Stimulated activated CD8-positive, alpha-beta memory T cell treated with anti-CD3 and anti-CD28 coated beads, Interleukin-15, amount 100 ng/mL, for 24 hours (primary cell): ENCODE data around the gene SEMG2.

Experiments
- DNase-seq: peaks from one replicate; pipeline ENCODE4 v3.0.0-alpha.2; 2020; ENCODE audit warnings: low read depth

SEMG2 gene, protein sequence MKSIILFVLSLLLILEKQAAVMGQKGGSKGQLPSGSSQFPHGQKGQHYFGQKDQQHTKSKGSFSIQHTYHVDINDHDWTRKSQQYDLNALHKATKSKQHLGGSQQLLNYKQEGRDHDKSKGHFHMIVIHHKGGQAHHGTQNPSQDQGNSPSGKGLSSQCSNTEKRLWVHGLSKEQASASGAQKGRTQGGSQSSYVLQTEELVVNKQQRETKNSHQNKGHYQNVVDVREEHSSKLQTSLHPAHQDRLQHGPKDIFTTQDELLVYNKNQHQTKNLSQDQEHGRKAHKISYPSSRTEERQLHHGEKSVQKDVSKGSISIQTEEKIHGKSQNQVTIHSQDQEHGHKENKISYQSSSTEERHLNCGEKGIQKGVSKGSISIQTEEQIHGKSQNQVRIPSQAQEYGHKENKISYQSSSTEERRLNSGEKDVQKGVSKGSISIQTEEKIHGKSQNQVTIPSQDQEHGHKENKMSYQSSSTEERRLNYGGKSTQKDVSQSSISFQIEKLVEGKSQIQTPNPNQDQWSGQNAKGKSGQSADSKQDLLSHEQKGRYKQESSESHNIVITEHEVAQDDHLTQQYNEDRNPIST

DNA sequence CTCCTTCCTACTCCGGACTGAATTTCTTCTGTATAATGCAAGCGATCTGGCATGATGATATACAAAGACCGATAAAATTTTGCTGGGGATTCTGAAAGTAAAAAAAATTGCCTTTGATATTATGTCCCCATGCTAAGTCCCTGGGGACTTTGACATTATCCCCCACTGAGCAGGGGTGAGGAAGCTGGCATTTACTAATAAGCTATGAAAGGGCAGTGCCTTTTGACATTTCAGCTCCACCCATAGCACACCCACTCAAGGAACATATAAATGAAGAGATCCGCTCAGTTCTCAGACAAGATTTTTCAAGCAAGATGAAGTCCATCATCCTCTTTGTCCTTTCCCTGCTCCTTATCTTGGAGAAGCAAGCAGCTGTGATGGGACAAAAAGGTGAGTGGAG lies at the start of gene SEMG2:
Gene SEMG2 (plus strand): TSS at position 298 of the 400 bp plus-strand sequence. CDS start 17 bp downstream, at position 315.
- DNase-seq = no peak

DNA sequence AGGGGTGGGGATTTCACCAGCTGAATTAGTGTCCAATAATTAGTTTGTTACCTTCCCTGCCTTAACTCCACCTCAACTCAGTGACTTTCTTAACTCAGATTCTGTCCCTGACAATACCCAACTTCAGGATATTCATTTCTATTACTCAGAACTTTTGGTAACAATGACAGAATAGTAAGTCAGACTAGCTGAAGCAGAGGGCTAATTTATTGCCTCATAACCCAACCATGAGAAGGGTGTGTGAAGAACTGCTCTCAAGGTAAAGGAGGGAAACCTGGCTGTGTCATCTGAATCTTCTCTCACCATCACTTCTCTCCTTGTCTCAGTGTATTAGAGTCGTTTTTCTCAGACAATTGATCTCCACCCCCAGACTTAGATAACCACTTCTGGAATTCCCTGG lies 47.7 kb upstream of the SEMG2 start:
- no peak for DNase-seq

DNA sequence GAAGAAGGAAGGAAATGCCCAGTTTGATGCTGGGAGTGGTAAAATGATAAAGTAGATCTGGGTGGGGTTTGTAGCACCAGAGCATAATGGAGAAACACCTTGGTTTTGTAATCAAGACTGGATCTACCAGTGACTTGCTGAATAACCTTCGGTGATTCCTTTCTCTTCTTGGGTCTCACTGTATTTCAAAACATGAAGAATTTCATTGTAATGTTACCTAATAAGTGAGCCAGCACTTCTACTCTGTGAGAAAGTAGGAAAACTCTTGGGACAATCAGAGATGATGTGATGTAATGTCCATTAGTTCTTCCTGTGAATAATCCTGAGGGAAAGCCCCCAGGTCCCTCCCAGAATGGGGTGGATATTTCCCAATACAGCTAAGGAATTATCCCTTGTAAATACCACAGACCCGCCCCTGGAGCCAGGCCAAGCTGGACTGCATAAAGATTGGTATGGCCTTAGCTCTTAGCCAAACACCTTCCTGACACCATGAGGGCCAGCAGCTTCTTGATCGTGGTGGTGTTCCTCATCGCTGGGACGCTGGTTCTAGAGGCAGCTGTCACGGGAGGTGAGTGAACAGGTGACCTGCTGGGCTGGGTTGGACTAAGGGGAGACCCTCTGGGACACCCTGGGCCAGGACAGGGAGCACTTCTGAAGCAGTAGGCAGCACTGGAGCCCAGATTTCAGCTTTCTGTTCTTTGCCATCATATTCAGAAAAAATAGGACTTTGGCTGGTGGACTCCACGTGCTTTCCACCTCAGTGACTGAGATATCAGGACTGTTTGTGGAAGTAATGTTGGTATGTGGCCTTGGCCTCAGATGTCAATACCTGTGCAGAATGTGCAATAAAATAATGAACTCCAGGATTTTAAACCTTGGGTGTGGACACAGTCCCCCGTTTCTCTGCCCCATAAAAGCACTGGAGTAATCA lies 46.5 kb upstream of the SEMG2 start, which contains the start of gene PI3:
Gene PI3 (plus strand): TSS at position 469 of the 931 bp plus-strand sequence. CDS start 21 bp downstream, at position 490.
- no peak for DNase-seq

DNA sequence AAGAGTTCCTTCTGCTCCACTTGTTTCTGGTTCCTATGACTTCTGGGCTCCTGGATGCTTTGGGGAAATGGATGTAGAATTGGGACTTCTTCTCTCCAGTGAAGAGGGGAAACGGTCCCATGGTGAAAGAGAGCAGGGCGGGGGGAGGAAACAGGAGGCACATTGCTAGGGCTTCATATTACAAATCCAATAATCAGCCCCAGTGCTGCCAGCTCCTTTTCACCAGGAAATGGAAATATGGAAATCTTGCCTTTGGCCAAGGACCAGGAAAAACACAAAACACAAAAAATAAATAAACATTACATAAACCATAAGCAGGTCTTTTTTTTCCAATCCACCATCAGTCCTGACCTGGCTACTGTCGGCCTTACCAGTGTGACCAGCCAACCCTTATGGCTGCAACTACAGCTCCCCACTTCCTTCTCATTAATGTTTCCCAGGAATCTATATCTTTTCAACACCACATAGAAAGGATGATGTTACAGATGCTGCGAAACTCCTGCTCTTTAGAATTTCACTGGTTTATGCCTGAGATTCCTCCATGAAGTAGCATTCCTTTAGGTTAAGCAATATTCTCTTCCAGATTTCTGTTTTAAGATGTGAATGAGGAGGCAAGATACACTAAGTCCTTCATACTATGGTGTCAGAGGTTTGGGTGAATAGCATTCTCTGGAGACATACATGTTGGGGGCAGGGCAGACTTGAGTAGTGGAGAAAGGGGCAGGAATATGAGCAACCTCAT lies 44.5 kb upstream of the SEMG2 start:
- no peak for DNase-seq

DNA sequence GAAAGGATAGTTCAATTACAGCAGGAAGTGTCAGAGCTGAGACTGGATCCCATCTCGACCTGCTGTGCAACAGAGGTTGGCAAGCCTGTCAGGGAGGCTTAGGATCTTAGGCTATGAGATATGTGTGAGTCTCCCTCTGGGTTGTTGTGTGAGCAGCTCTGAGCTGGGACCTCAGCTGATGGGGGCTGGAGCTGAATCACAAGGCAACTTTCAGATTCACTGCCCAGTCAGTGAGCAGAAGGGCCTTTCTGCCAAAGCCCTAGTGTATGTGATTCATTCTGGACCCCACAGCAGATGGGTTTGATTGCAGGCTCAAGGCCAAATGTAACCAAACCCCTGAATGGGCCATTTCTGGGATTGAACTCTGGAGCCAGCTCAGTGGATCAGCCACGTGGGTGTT lies 42.0 kb upstream of the SEMG2 start:
- no peak for DNase-seq

DNA sequence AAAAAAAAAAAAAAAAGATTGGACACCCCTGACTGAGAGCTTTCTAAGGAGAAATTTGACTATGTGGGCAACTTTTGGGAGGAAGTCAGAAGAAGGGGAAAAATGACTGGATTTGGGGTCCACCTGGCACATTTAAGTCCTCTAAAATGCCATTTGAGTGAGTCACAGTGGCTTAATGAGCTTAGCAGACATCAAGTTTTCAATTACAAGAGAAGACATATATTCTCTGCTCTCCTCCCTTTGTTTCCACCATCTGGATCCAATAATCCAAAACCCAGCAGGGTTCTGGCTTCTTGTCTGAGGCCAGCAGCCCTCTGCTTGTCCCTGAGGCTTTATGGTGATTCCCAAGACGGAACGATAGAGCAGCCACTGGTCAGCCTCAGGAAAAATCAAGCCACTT lies 39.5 kb upstream of the SEMG2 start:
- no peak for DNase-seq

DNA sequence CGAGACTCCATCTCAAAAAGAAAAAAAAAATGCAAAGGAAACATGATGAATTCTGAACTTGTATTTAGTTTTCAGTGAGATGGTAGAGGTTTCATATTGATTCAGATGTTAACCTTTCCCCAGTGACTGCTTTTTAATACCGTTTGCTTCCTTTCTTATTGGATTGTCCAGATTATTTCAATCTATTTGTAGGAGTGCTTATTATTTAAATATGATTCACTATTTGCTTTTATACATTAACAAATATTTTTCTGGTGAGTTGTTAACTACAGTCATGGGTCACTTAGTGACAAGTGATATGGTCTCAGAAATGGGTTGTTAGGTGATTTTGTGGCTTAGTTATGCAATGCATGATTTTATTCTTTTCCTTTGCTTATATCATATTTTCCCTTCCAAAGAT lies 38.1 kb upstream of the SEMG2 start:
- no peak for DNase-seq

DNA sequence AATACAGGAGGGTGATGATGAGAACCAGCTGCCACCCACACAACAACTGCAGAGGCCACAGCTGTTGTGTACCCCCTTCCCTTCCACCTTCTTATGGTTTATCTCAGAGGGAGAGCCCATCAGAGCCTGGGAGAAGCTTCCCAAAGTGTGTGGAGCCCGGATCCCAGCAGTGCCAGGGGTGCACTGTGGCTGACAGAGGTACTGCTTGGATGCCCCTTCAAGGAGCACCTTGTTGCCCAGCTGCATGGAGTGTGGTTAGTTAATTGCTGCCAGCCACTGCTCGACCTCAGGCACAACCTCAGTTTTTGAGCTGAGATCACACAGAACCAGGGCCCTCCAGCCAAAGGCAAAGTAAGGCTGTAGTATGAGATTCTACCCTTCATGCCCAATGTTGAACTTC lies 33.5 kb upstream of the SEMG2 start:
- DNase-seq = no peak

DNA sequence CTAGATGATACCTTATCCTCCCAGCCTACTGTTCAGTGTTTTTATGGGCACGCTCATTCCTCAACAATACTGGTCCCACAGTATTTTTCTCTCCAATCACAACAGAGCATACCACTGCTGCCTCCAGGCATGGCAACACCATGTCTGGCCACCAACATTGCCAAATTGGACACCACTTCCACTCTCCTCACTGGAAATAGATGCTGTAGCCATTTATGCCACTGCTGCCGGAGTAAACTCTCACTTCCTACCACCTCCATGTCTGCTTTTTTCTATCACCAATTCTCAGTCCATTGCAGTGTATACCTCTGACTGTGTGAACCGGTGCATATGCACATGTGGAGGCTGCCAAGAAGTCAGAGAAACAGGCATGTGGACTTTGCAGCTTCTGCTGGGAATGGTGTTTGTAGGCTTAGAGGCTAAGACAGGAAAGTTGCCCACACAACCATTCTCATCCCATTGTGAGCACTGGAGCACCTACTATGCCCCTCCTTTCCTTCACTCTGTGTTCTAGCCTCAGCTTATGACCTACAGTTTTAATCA lies 32.0 kb upstream of the SEMG2 start:
- no peak for DNase-seq

DNA sequence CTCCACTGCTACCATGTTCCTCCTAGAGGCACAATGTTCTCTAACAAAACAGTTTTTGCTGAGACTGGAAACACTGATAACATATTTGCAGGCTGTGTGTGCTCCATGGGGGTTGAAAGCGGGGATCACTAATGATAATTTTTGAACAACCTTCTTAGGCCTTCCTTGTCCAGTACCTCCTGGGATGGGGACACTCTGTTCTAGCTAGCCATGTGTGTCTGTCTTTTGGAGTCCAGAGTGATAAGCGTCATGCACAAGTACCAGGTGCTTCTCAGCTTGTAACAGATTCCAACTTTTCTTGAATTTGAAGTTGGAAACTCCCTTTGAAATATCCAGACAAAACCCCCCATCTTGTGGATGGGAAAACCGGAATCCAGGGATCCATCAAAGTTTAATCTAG lies 31.3 kb upstream of the SEMG2 start:
- no peak for DNase-seq

DNA sequence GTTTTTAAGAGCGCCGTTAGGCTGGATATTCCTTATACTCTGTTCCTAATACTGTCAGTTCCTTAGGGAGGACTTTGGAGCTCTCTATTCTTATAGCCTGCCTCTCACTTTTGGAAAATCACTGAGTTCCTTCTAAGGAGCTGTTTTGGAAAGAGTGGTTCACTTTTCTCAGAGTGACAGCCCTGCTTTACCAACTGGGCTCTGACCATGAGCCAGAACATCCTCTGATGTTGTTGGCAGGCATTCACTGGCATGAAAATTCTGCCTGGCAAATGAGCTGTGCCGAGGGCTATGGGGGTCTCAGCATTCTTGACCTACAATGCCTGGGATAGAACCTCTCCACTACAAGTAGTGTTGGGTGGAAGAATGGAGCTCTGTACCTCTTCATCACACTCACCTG lies 29.2 kb upstream of the SEMG2 start:
- no peak for DNase-seq

DNA sequence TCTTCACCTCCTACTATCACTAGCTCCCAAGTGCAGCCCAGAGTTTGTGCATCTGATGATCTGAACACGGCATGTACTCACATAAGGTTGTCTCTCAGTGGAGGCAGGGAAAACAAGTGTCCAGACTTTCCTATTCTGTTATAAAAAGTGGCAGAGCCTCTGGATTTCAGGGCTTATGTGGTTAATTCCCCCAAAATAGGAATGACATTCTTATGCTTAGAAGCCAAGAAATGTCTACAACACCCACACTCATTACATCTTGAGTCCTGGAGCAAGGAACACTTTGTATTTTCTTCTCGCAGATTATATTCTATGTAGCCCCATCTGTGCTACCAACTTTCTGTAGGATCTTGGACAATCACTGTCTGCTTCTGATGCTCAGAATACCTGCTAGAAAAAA lies 27.8 kb upstream of the SEMG2 start:
- DNase-seq = no peak

DNA sequence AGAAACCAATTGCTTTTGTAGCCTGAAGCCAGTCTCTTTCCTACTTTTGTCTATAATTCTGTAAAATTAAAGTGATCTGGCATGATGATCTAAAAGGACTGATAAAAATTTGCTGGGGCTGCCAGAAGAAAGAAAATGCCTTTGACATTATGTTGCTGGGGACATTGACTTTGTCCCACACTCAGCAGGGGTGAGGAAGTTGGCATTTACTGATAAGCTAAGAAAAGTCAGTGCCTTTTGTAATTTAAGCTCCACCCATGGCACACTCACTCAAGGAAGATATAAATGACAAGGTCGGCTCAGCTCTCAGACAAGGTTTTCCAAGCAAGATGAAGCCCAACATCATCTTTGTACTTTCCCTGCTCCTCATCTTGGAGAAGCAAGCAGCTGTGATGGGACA lies 14.4 kb upstream of the SEMG2 start, which contains the start of gene SEMG1:
Gene SEMG1 (plus strand): TSS at position 309 of the 400 bp plus-strand sequence. CDS start 21 bp downstream, at position 330.
- DNase-seq = no peak

DNA sequence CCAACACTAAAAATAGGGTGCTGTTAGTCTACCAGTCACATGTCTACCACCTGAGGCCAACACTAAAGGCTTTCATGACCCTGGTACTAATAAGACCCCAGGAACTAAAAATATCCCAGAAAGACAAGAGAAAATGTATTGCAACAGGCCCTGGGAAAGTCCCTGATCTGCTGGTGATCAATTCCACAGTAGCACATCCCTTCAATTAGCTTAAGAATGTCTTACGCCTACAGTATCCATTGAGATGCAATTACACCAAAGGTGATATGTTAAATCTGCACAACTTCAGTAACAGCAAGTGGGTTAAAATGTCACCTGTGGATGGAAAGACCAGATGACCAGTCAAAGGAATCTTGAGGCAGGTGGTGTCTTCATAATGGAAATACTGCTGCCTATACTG lies 11.2 kb upstream of the SEMG2 start:
- no peak for DNase-seq

DNA sequence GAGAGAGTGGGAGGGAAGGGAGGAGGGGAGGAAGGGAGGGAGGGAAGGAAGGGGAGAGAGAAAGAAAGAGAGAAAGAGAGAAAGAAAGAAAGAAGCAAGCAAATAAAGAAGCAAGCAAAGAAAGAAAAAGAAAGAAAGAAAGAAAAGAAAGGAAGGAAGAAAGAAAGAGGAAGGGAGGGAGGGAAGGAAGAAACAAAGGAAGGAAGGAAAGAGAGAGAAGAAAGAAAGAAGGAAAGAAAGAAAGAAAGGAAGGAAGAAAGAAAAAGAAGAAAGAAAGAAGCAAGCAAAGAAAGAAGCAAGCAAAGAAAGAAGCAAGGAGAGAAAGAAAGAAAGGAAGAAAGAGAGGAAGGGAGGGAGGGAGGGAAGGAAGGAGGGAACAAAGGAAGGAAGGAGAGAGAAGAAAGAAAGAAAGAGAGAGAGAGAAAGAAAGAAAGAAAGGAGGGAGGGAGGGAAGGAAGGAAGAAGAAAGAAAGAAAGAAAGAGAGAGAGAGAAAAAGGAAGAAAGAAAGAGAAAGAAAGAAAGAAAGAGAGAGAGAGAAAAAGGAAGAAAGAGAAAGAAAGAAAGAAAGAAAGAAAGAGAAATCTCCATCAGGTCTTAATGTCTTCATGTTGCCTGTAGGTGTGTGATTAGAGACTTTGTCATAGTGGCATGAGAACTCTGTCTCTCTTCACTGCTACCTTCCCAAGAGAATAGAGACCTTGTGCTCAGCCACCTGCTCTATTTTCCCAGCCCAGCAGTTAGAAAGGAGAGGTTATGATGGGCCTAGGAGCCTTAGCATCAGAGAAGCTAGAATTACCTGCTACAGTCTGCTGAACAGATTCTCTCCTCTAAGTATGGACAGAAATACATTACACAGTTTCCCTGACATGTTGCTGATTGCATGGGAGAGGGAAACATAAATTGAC lies 9.4 kb upstream of the SEMG2 start:
- no peak for DNase-seq

DNA sequence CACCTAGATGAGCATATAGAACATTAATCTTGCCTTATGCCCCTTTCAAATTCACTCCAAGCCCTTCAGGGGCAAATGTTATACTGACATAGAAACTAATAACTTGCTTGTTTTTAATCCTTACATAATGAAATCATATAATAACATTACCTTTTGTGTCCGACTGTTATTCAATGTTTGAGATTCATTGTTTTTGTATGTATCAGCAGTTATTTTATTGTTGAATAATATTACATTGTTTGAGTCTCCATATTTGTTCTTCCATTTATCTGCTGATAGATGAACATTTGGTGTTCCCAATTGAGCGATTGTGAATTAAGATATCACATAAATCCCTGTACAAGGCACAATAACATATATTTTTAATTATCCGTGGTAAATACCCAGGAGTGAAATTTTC lies 8.3 kb upstream of the SEMG2 start:
- no peak for DNase-seq

DNA sequence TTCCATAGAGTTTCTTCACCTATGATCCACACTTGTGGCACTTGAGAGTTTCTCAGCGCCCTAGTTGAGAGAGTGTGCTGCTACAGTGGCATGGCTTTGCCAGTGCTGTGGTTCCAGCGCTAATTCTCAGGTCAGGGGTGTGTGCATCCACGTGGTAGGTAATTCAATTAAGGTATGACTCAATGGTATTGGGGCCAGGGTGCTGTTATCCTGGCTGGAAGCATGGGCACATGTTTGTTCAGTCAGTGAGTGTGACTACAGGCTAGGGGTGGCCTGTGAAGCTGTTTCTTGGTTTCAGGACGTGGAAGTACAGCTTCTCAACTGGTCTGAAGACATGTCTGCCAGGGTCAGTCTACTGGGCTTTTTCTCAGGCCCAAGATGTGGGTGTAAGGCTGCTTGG lies 3.0 kb upstream of the SEMG2 start:
- DNase-seq = no peak

DNA sequence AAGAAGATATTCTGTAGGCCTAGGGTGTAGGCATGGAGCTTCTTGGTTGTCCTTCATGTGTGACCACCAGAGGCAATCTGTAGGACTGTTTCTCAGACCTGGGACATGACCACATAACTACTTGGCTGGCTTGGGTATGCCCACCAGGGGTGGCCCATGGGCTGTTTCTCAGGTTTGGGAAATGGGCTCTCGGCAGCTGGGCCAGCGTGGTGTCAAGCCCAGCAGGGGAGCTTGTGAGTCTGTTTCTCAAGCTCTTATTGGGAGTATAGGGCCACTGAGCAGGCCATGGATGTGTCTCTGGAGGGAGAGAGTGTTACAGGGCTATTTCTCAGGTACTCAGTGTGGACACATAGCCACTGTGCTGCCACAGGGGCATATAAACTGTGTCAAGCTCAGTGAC lies 2.5 kb upstream of the SEMG2 start:
- no peak for DNase-seq

DNA sequence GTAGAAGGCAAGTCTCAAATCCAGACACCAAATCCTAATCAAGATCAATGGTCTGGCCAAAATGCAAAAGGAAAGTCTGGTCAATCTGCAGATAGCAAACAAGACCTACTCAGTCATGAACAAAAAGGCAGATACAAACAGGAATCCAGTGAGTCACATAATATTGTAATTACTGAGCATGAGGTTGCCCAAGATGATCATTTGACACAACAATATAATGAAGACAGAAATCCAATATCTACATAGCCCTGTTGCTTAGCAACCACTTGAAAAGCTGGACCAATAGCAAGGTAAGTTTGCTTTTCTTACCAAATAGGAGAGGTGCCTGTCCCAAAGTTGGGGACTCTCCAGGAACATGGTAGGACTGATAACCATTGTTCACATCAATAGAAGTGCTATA lies 2.0 kb downstream of the SEMG2 start:
- DNase-seq = no peak

DNA sequence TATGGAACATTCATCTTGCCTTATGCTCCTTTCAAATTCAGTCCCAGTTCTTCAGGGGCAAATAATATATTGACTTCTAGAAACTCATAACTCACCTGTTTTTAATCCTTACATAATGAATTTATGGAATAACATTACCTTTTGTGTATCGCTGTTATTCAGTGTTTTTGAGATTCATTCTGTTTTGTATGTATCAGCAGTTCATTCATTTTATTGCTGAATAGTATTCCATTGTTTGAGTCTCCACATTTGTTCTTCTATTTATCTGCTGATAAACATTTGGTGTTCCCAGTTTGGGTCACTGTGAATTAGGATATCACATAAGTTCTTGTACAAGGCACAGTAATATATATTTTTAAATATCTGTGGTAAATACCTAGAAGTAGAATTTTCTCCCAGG lies 5.1 kb downstream of the SEMG2 start:
- no peak for DNase-seq
